NCI-H460 (cell line): Measurements from ENCODE around the gene PXDN. TPM values are rescaled to one million over a fixed set of nuclear protein-coding genes. Genes with fewer than 3 reads are reported as not detected.
"Not testable (repeated sequence)": the region's sequence is repeated elsewhere in the genome, so short reads cannot be mapped to it uniquely, and the experiment has no call there.

ENCODE experiments used
- DNase-seq: peaks from one replicate; pipeline ENCODE4 v3.0.0-alpha.2; 2016; ENCODE audit warnings: low read depth; ENCODE audit errors: extremely low read depth
- total RNA-seq: library from RNA; depleted of rRNA; stranded (reverse); fragments of >200 nt; shearing (Covaris generic); gene quantifications from 2 replicates; pipeline ENCODE4 v1.2.3, GENCODE V29; 2014

Gene PXDN
- total RNA-seq, 1 experiment from 2014 or later = 25.1 TPM

GRCh38 chr2:1743396-1744150 is 742 bp downstream of the PXDN start:
- DNase-seq = no peak

GRCh38 chr2:1742681-1743395 is 1.5 kb downstream of the PXDN start:
- DNase-seq = peak; percentile 52

- DNase-seq = no peak
Measured at GRCh38 chr2:1742301-1742680, 2.0 kb downstream of the PXDN start.

GRCh38 chr2:1741851-1742250 is 2.5 kb downstream of the PXDN start:
- DNase-seq = no peak

DNA sequence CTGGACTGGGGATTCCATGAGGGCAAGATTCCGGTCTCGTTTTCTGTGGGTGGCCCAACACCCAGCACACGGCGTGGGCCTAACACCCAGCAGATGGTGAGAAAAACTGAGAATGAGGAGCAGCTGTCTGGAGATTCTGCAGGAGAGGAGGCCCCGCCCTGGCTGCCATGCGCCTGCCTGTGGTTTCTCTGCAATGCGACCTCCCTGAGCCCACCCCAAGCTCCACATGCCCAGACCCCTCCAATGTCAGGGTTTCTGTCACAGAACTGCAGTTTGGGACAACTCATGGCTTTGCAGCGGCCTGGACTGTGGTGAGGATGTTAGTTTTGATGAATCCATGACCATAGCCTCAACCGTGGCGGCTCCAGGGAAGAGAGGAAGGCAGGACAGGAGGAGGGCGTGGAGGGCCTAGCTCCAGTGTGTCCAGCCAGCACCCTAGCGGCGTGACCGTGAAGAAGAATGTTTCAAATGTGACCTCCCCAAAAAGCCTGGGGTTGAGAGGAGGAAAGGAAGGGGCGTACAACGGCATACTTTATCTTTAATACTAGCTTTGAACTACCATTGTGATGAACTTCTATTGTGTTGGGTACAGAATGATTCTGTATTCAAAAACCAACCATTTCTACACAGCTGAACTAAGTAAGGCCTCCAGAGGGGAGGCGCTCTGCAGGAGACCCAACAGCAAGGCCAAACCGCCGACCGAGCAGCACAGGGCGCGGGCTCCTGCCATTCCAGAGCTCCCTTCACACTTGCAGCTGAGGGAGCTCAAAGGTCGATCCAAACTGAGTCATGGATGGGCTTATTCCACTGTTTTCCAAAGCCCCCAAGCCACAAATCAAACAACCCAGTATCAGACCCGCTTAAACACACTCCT is 3.4 kb downstream of the PXDN start:
- no peak for DNase-seq

- DNase-seq = no peak
Measured at GRCh38 chr2:1739961-1740715, 4.2 kb downstream of the PXDN start.

- no peak for DNase-seq
Measured at GRCh38 chr2:1739322-1739957, 4.9 kb downstream of the PXDN start.

GRCh38 chr2:1738646-1739302 is 5.5 kb downstream of the PXDN start:
- DNase-seq = no peak

DNA sequence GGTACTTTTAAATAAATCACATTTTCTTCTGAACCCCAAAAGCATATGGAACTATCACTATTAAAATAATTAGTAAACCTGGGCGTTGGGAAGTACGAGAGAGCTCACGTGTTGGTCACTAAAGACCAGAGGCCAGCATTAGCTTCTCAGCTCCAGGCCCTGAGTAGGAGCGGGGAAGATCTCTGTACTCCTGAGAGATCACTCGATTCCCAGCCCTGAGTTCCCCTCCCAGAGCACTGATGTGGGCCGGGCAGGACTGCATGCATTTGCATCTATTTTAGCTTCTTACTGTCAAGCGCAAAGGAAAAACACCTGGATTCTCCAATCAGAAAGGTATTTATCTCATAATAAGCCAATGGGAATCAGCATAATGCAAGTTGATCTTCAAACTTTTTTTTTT is 6.2 kb downstream of the PXDN start:
- DNase-seq = no peak

DNA sequence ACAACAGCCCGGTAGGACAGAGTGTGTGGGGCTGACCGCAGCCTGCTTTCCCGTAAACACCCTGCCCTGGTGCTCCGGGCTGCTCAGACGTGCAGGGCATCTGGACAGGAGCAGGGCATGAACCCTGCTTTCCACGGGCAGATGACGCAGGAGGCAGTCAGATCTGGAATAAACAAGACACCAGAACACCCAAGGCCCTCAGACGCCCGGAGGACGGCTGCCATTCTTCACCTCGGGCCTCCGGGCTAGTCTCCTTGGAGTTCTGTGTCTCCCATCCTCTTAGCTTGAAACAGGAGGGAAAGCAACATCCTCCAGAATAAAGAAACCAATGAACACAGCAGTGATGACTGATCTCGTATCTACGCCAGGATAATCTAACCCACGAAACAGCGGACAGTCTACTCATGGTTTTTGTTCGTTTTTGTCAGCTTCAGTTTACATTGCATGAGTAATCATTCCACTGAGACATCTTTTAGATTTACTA is 7.3 kb downstream of the PXDN start:
- no peak for DNase-seq

DNA sequence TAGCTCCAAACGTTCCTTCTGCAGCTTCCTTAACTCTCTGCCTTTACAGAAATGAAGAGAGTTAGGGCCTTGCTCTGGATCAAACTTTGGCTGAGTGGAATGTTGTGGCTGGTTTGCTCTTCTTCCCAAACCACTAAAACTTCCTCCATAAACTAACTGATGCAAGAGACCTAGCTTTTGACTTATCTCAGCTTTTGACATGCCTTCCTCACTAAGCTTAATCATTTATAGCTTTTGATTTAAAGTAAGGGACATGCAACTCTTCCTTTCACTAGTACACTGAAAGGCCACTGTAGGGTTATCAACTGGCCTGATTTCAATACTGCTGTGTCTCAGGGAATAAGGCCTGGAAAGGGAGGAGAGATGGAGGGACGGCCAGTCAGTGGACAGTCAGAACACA is 8.3 kb downstream of the PXDN start:
- DNase-seq = no peak

- not testable (repeated sequence) for DNase-seq
Measured at GRCh38 chr2:1733298-1733697, 11.0 kb downstream of the PXDN start.

DNA sequence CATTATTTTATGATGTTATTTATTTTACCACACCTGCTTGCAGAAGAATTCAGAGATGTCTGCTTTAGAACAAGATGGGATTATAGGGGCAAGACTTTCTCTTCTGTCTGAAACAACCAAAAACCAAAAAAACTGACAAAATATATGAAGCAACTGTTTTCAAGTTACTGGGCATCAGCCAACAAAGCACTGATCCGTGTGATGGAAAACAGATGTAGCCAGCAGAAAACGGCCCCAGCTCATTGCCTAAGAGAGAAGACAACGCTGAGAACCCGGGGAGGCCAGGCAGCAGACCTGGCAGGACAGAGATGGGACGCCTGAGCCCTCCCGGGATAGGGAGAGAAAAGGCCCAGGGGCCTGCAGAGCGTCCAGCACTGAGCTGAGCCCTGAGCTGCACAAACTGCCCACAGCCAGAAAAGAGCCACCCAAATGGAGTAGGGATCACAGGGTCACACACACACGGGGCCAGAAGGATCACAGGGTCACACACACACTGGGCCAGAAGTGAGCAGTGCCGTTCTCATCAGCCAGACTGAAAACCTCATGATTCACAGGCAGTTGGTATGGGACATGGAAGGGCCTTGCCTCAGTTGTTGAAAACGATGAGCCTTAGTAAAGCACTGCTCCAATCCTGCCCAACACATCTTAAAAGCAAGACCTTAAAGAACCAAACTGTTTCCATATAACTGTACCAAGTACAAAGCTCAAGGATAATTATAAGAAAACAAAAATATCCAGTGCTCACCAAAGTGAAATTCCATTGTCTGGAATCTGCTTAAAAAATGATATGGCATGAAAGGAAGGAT is 12.1 kb downstream of the PXDN start:
- no peak for DNase-seq

GRCh38 chr2:1731447-1731962 is 12.8 kb downstream of the PXDN start:
- no peak for DNase-seq

DNA sequence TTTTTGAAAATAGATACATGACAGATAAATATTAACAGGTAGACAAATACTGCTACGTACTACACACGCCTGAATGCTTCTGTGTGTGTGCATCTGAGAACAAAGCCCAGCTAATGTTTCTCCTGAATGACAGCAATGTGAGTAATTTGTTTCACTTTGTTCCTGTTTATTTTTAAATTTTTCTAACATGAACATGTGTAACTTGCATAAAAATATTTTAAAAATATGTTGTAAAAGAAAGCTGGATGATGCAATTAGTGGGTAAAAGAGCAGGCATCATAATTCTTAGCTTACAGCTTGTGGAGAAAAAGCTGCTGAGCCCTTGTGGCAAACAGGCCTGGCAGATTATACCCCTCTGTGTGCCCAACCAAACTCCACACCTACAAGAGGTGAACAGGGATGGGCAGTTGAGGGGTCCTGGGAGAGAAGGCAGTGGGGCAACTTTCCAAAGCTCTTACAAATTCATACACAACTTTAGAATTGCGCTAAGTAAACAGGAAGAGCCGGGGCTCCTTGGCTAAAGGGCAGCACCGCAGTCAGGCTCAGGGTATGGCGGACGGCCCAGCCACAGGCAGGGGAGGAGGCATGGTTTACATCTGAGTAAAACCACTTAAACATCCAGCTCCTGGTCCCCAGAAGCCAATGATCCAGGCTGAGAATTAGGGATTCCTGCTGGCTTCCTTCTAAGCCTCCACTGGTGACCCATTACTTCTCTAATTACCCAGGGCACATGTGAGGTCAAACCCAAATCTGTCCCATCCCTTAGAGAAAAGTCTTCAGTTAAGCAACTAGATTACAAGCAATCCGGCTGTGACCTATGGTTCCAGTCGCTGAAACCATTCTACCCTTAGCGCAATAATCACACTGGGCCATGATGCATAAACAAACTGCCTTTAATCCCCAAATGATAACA is 14.0 kb downstream of the PXDN start:
- peak; percentile 74 for DNase-seq

- DNase-seq = no peak
Measured at GRCh38 chr2:1729242-1729641, 15.1 kb downstream of the PXDN start.

GRCh38 chr2:1728821-1729220 is 15.5 kb downstream of the PXDN start:
- no peak for DNase-seq
